OCI-LY3 (cell line): Measurements from ENCODE around the gene SREBF1.

Experiments
- H2AFZ ChIP-seq: fragments of 200-600, 300-600 bp; shearing (Covaris generic); 2 replicates; pipeline ENCODE4 v1.6.0; 2014; ENCODE audit warnings: antibody characterized with exemption, low read depth, low read length
- H3K27ac ChIP-seq: fragments of 200-600, 300-600 bp; sonication (generic); 2 replicates; pipeline ENCODE4 v1.5.1; 2014; ENCODE audit warnings: mild to moderate bottlenecking, low read length, moderate library complexity, mixed read lengths
- H3K27me3 ChIP-seq: fragments of 200-600, 300-600 bp; sonication (generic); 2 replicates; pipeline ENCODE4 v1.6.1; 2014; ENCODE audit warnings: low read depth, low read length, mixed read lengths
- H3K36me3 ChIP-seq: fragments of 200-600, 300-600 bp; sonication (generic); replicated peaks from 2 replicates; pipeline ENCODE3; 2014; ENCODE audit warnings: low read depth, low read length, mixed read lengths
- H3K4me1 ChIP-seq: fragments of 300-600, 200-600 bp; sonication (generic); 2 replicates; pipeline ENCODE4 v1.6.1; 2014; ENCODE audit warnings: low read length, mixed read lengths
- H3K4me2 ChIP-seq: fragments of 200-600, 300-600 bp; sonication (generic); 2 replicates; pipeline ENCODE4 v1.6.1; 2014; ENCODE audit warnings: low read length, mixed read lengths
- H3K4me3 ChIP-seq: fragments of 300-600, 200-600 bp; sonication (generic); 2 replicates; pipeline ENCODE4 v1.5.1; 2014; ENCODE audit warnings: antibody characterized with exemption, mild to moderate bottlenecking, low read length, moderate library complexity
- H3K79me2 ChIP-seq: fragments of 300-600, 200-600 bp; shearing (Covaris generic); 2 replicates; pipeline ENCODE4 v1.6.1; 2014; ENCODE audit warnings: mild to moderate bottlenecking, low read length, mixed read lengths
- H3K9ac ChIP-seq: fragments of 300-600, 200-600 bp; shearing (Covaris generic); 2 replicates; pipeline ENCODE4 v1.6.0; 2014; ENCODE audit warnings: mild to moderate bottlenecking, low read length, moderate library complexity
- H3K9me3 ChIP-seq: fragments of 200-600, 300-600 bp; shearing (Covaris generic); 2 replicates; pipeline ENCODE4 v1.6.1; 2014; ENCODE audit warnings: low read length, mixed read lengths; ENCODE audit not compliant: insufficient read depth
- H4K20me1 ChIP-seq: fragments of 200-600, 300-600 bp; sonication (generic); 2 replicates; pipeline ENCODE4 v1.6.1; 2016; ENCODE audit warnings: low read length, mixed read lengths; ENCODE audit not compliant: insufficient read depth
- EZH2phosphoT487 ChIP-seq: fragments of 200-600 bp; shearing (Covaris generic); IDR thresholded peaks from 2 replicates; pipeline ENCODE4 v1.6.1; 2018; ENCODE audit warnings: antibody characterized with exemption, mixed run types, low read depth
- TF ChIP-seq, protein P1 (sequence below): fragments of 200-600, 300-600 bp; sonication (generic); IDR thresholded peaks from 2 replicates; pipeline ENCODE4 v1.5.1; 2014; ENCODE audit warnings: antibody characterized with exemption, low read length, low read depth

SREBF1 gene

DNA sequence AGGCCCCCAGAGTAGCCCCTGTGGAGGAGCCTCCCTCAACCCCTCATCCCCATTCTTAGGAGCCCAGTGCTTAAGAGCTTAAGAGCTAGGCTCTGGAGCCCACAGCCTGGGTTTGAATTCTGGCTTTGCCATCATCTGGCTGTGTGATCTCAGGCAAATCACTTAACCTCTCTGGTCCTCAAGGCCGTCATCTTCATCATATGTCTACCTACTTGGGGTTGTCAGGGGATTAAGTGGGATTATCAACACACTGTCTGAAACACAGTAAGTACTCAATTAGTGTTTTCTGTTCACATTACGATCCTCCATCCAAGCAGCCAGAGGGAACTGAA lies 4.8 kb downstream of the SREBF1 start:
- Histone ChIP-seq H2AFZ (no peak overlapping the region), H3K4me3 (no peak overlapping the region), H3K27ac (no peak overlapping the region), H3K27me3 (no peaks in the 10 kb centered on the region), H3K9ac (no peak overlapping the region), H3K4me1 (peaks cover 26% of the 10 kb centered on the region), H3K36me3 (no peaks in the 10 kb centered on the region), H4K20me1 (peaks cover 20% of the 10 kb centered on the region; the same call in 1 of the 2 replicates), H3K4me2 (no peak overlapping the region), H3K9me3 (no peaks in the 10 kb centered on the region), H3K79me2 (peaks cover 32% of the 10 kb centered on the region)
- TF ChIP-seq, protein P1, sequence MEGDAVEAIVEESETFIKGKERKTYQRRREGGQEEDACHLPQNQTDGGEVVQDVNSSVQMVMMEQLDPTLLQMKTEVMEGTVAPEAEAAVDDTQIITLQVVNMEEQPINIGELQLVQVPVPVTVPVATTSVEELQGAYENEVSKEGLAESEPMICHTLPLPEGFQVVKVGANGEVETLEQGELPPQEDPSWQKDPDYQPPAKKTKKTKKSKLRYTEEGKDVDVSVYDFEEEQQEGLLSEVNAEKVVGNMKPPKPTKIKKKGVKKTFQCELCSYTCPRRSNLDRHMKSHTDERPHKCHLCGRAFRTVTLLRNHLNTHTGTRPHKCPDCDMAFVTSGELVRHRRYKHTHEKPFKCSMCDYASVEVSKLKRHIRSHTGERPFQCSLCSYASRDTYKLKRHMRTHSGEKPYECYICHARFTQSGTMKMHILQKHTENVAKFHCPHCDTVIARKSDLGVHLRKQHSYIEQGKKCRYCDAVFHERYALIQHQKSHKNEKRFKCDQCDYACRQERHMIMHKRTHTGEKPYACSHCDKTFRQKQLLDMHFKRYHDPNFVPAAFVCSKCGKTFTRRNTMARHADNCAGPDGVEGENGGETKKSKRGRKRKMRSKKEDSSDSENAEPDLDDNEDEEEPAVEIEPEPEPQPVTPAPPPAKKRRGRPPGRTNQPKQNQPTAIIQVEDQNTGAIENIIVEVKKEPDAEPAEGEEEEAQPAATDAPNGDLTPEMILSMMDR, result no peak

DNA sequence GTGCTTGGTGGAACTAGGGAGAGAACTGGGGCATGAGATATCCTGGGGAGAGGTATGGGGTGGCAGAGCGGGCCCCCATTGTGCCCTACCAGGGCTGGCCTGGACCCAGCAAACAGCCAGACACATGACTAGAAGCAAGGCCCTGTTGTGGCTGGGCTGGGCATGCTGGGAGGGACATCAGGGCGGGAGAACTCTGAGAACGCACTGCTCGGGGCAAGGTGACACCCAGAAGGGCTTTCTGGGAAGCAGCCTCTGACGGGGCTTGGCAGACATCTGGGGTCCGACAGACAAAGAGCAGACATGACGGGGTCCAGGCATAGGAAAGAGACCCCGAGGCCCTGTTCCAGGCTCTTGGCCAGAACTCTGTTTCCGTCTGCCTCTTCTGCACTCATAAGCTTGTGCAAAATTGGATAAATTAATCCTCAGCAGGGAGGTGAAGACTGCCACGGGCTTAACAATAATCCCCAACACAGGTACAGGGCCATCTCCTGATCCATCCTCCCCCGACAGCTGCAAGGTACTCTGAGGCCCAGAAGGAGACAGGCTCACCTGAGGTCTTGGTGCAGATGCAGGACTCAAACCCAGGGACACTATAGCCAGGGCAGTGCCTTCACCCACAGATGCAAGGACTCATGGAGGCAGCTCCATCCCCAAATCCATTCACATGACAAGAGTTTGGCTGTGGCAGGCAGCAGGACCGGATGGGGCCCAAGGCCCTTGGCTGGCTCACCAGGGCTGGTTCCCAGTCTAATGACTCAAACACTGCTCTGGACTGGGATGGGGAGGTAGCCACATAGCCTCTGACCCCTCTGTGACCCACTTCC lies 5.4 kb downstream of the SREBF1 start:
- Histone ChIP-seq H4K20me1 (peaks cover 23% of the 10 kb centered on the region; the same call in 1 of the 2 replicates), H2AFZ (no peak overlapping the region), H3K4me3 (no peak overlapping the region), H3K9ac (no peak overlapping the region), H3K27me3 (no peaks in the 10 kb centered on the region), H3K36me3 (no peaks in the 10 kb centered on the region), H3K4me1 (peaks cover 25% of the 10 kb centered on the region), H3K27ac (no peak overlapping the region), H3K9me3 (no peaks in the 10 kb centered on the region), H3K79me2 (peaks cover 32% of the 10 kb centered on the region), H3K4me2 (no peak overlapping the region)
- TF ChIP-seq, protein P1, result no peak
- TF ChIP-seq EZH2phosphoT487, result no peak

DNA sequence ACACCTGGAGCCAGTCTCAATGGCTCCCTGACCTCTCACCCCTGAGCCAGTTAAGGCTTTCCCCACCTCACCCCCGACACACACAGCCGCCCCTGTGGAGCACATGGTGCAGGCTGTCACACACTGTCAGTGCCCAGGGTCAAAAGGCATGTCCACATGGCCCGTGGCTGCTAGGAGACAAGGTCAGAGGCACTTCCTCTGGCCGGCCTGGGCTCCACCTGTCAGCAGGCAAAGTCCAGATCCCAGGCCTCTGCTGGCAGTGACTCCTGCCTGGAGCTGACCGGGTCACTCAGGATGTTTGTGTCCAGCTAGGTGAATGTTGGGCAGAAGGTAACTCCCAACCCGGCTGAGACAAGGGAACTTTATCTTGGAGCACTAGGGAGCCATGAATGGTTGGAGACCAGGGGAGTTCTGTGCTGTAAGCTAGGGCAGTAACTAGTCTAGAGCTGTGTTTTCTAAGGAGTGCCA lies 6.0 kb downstream of the SREBF1 start:
- no peaks in the 10 kb centered on the region for H3K9me3 ChIP-seq
- H3K27me3 ChIP-seq, result no peaks in the 10 kb centered on the region
- H4K20me1 ChIP-seq, result peaks cover 23% of the 10 kb centered on the region; the same call in 1 of the 2 replicates
- H3K36me3 ChIP-seq, result no peaks in the 10 kb centered on the region
- H3K9ac ChIP-seq, result no peak overlapping the region
- TF ChIP-seq, protein P1, result no peak
- TF ChIP-seq EZH2phosphoT487, result no peak
- peaks cover 23% of the 10 kb centered on the region for H3K4me1 ChIP-seq
- no peak overlapping the region for H3K4me2 ChIP-seq
- no peak overlapping the region for H2AFZ ChIP-seq
- no peak overlapping the region for H3K4me3 ChIP-seq
- H3K27ac ChIP-seq, result no peak overlapping the region
- peaks cover 29% of the 10 kb centered on the region for H3K79me2 ChIP-seq

DNA sequence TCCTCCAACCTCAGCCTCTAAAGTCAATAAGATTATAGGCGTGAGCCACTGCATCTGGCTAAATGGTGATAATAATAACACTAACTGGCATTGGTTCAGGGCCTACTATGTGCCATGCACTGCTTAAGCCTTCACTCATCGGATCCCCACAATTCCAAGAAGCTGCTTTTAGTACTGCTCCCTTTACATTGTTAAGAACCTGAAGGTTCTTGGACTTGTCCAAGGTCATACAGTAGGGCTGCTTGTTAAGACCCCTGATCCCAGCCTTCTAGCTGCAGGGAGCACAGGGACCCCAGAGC lies 6.6 kb downstream of the SREBF1 start:
- Histone ChIP-seq H3K27ac (no peak overlapping the region), H3K4me1 (peaks cover 17% of the 10 kb centered on the region), H3K79me2 (peaks cover 24% of the 10 kb centered on the region), H3K27me3 (no peaks in the 10 kb centered on the region), H3K36me3 (no peaks in the 10 kb centered on the region), H3K4me3 (no peak overlapping the region), H3K9me3 (no peaks in the 10 kb centered on the region), H2AFZ (no peak overlapping the region), H3K4me2 (no peak overlapping the region), H4K20me1 (peaks cover 23% of the 10 kb centered on the region; the same call in 1 of the 2 replicates), H3K9ac (no peak overlapping the region)
- TF ChIP-seq EZH2phosphoT487, result no peak
- TF ChIP-seq, protein P1, result no peak
